Measurements from ENCODE around the gene CHD6.
"Not testable (repeated sequence)": the region's sequence is repeated elsewhere in the genome, so short reads cannot be mapped to it uniquely, and the experiment has no call there.

GRCh38 chr20:41535551-41535950 is 82.6 kb downstream of the CHD6 start:
- not testable (repeated sequence) for TF ChIP-seq CTCF, EP300 (IDR thresholded peaks at IDR 0.05)

Measured in esophagus muscularis mucosa (tissue), 3 donors.